B cell (primary cell): ENCODE data around the gene ABHD17B. TPM values are rescaled to one million over a fixed set of nuclear protein-coding genes. Genes with fewer than 3 reads are reported as not detected.

Experiments used
- ATAC-seq: fragments of 200-7000 bp; cut with Tn5 transposase; one replicate; pipeline ENCODE4 v1.10.0; 2021; ENCODE audit warnings: low read depth, mild to moderate bottlenecking, moderate number of reproducible peaks, moderate library complexity
- CTCF ChIA-PET: fragments of 350-600 bp; sonication (Branson Sonifier 250); formaldehyde crosslinking; loops from one replicate; lab custom pipeline; 2021; ENCODE audit warnings: antibody characterized with exemption, inconsistent platforms; lab: Charles Lee
- POLR2A ChIA-PET: fragments of 350-600 bp; sonication (Branson Sonifier 250); formaldehyde crosslinking; loops from one replicate; lab custom pipeline; 2021; ENCODE audit warnings: antibody characterized with exemption; lab: Charles Lee
- DNase-seq: peaks from one replicate; pipeline ENCODE4 v3.0.0; 2013
- H2AFZ ChIP-seq: 2 replicates; pipeline ENCODE4 v1.6.1; 2012; ENCODE audit warnings: mild to moderate bottlenecking, low read depth, low read length; ENCODE audit not compliant: insufficient read depth, poor library complexity, severe bottlenecking
- H3K27ac ChIP-seq, 2 donors: 1 replicate in 1 of 2; 2 replicates in 1 of 2; pipeline ENCODE4 v1.5.1; 2012 to 2013; ENCODE audit warnings: low read length in 2 of 2, mild to moderate bottlenecking in 2 of 2, moderate library complexity in 1 of 2
- H3K27me3 ChIP-seq, 4 experiments: fragments of 200-600 bp in 1 of 4; sonication (generic) in 1 of 4; replicated peaks in 1 of 4; 1 replicate in 2 of 4; 2 replicates in 2 of 4; pipeline versions ENCODE4 v1.6.1 to v1.7.0; 2013 to 2016; ENCODE audit warnings: low read length in 3 of 4, mild to moderate bottlenecking in 2 of 4, mixed read lengths in 1 of 4, moderate library complexity in 1 of 4; ENCODE audit not compliant: insufficient read depth in 4 of 4, control insufficient read depth in 3 of 4; ENCODE audit errors: control extremely low read depth in 1 of 4
- H3K36me3 ChIP-seq, 2 experiments: replicated peaks in 1 of 2; 1 replicate in 1 of 2; 2 replicates in 1 of 2; pipeline versions ENCODE4 v1.6.1 to v1.7.1; 2013; ENCODE audit warnings: low read length in 1 of 2; ENCODE audit not compliant: insufficient read depth in 2 of 2, control insufficient read depth in 1 of 2; ENCODE audit errors: control extremely low read depth in 1 of 2, extremely low read depth in 1 of 2
- H3K4me1 ChIP-seq, 2 donors: fragments of 200-600 bp in 1 of 2; sonication (generic) in 1 of 2; 1 replicate in 1 of 2; 2 replicates in 1 of 2; pipeline versions ENCODE4 v1.5.1 to v1.6.1; 2013 to 2017; ENCODE audit warnings: low read length in 2 of 2; ENCODE audit not compliant: control insufficient read depth in 2 of 2, insufficient read depth in 2 of 2
- H3K4me2 ChIP-seq: replicated peaks from 2 replicates; pipeline ENCODE3; 2012; ENCODE audit warnings: mild to moderate bottlenecking, low read depth, low read length; ENCODE audit not compliant: poor library complexity, severe bottlenecking
- H3K4me3 ChIP-seq, 5 experiments: fragments of 200-600 bp in 1 of 5; sonication (generic) in 1 of 5; 1 replicate in 3 of 5; 2 replicates in 2 of 5; pipeline versions ENCODE4 v1.5.1 to v1.7.0; 2011 to 2016; ENCODE audit warnings: low read length in 4 of 5, mild to moderate bottlenecking in 4 of 5, low read depth in 2 of 5, control low read depth in 1 of 5, moderate library complexity in 1 of 5; ENCODE audit not compliant: insufficient read depth in 1 of 5; ENCODE audit errors: control extremely low read depth in 1 of 5, extremely low read depth in 1 of 5
- H3K79me2 ChIP-seq: fragments of 200-600 bp; sonication (generic); one replicate; pipeline ENCODE4 v1.6.0; 2016; ENCODE audit warnings: low read length; ENCODE audit not compliant: control insufficient read depth, insufficient read depth
- H3K9ac ChIP-seq: fragments of 200-600 bp; sonication (generic); 2 replicates; pipeline ENCODE4 v1.6.1; 2017; ENCODE audit warnings: mild to moderate bottlenecking, low read length, moderate library complexity
- H3K9me3 ChIP-seq, 3 donors: one replicate each; pipeline versions ENCODE4 v1.6.1 to v1.7.1; 2013; ENCODE audit warnings: low read length in 2 of 3; ENCODE audit not compliant: control insufficient read depth in 2 of 3, insufficient read depth in 1 of 3; ENCODE audit errors: control extremely low read depth in 1 of 3
- H4K20me1 ChIP-seq: 2 replicates; pipeline ENCODE4 v1.6.0; 2012; ENCODE audit warnings: mild to moderate bottlenecking, low read length; ENCODE audit not compliant: insufficient read depth, control insufficient read depth, poor library complexity, severe bottlenecking
- H3K27ac Mint-ChIP-seq: one replicate; pipeline ENCODE4 v1.8.0; 2021; ENCODE audit warnings: mixed read lengths
- H3K27me3 Mint-ChIP-seq: one replicate; pipeline ENCODE4 v1.8.0; 2021; ENCODE audit warnings: mixed read lengths
- H3K4me1 Mint-ChIP-seq: one replicate; pipeline ENCODE4 v1.8.0; 2021; ENCODE audit warnings: mixed read lengths
- H3K4me3 Mint-ChIP-seq: one replicate; pipeline ENCODE4 v1.8.0; 2021; ENCODE audit warnings: mixed read lengths
- H3K9me3 Mint-ChIP-seq: one replicate; pipeline ENCODE4 v1.8.0; 2022; ENCODE audit warnings: mixed read lengths; ENCODE audit not compliant: insufficient read depth
- CTCF ChIP-seq: fragments of 200-600 bp; IDR thresholded peaks from one replicate; pipeline ENCODE4 v1.8.0; 2022; ENCODE audit warnings: antibody characterized with exemption, mild to moderate bottlenecking
- EZH2 ChIP-seq: IDR thresholded peaks from 2 replicates; pipeline ENCODE4 v1.6.1; 2012; ENCODE audit warnings: borderline replicate concordance, low read depth, mild to moderate bottlenecking, moderate library complexity, low read length; ENCODE audit not compliant: insufficient read depth, poor library complexity, severe bottlenecking
- WGBS: methylation state at CpG from one replicate; pipeline ENCODE4 v1.1.5; 2013; ENCODE audit warnings: missing lambda C conversion rate; ENCODE audit not compliant: insufficient coverage; 5-methylcytosine and 5-hydroxymethylcytosine counted together
- intact Hi-C: fragments of 100-400 bp; cut with micrococcal nuclease; formaldehyde crosslinking; loops from one replicate; pipeline ENCODE4 v1.10.0; 2022
- polyA plus RNA-seq: library from polyadenylated mRNA; depleted of rRNA; stranded (reverse); fragments of >200 nt; gene quantifications from 2 replicates; pipeline ENCODE4 v1.2.3, GENCODE V29; 2012
- total RNA-seq, 2 donors: library from RNA; stranded (reverse); fragments of 120-200 nt in 1 of 2; gene quantifications; 1 replicate in 1 of 2; 2 replicates in 1 of 2; pipeline versions ENCODE4 v1.2.3 to v1.2.4, GENCODE V29; 2013 to 2022

The ABHD17B gene
- total and polyA plus RNA-seq, 2 donors (not counting 1 experiment from before 2014, with no cell fraction given) = 11.3 to 24.4 TPM

GRCh38 chr9:71886015-71886414 lies 25.0 kb downstream of the ABHD17B start:
- Histone ChIP-seq H2AFZ (no peak overlapping the region), H4K20me1 (no peaks in the 10 kb centered on the region), H3K4me1 (peaks cover 13 to 32% of the 10 kb centered on the region in 2 donors), H3K79me2 (peaks cover 93% of the 10 kb centered on the region), H3K4me3 (no peak overlapping the region), H3K4me2 (peak overlapping the region; percentile 45), H3K36me3 (peaks cover 0 to 3% of the 10 kb centered on the region in 2 experiments), H3K9ac (no peak overlapping the region), H3K27ac (peak overlapping the region; percentile 17 to 57), H3K9me3 (peaks cover 3 to 28% (median 24%) of the 10 kb centered on the region in 3 donors), H3K27me3 (no peaks in the 10 kb centered on the region)
- peaks cover 9% of the 10 kb centered on the region for H3K9me3 Mint-ChIP-seq
- H3K4me1 Mint-ChIP-seq = peaks cover 52% of the 10 kb centered on the region
- H3K27me3 Mint-ChIP-seq = no peaks in the 10 kb centered on the region
- ChIA-PET CTCF (interaction anchor here (0.7 to 1.6 kb wide), 4 partner anchors 10 to 281 kb away, joined by 3 to 6 read pairs (median 4); no protein-coding TSS in a partner anchor), POLR2A (interaction anchor here (0.7 to 1.0 kb wide), 2 partner anchors 25 to 202 kb away, joined by 5 to 9 read pairs; partner anchors contain the start of genes ABHD17B and C9orf85)
- TF ChIP-seq CTCF = no peak
- TF ChIP-seq EZH2 = no peak
- DNase-seq (no peak), ATAC-seq (no peak)
- 60% methylated on average over 1 of the region's 1 CpG for WGBS
- intact Hi-C loops = loop anchor here (2.0 kb wide), 1 partner anchor 17 kb away; no protein-coding TSS in a partner anchor
- peak overlapping the region; percentile 60 for H3K4me3 Mint-ChIP-seq
- peak overlapping the region; percentile 63 for H3K27ac Mint-ChIP-seq

GRCh38 chr9:71885467-71885866 lies 25.5 kb downstream of the ABHD17B start:
- H3K27ac ChIP-seq = peak overlapping the region in 1 of 2 donors; percentile 57
- H3K9me3 ChIP-seq = peaks cover 3 to 29% (median 28%) of the 10 kb centered on the region in 3 donors
- ATAC-seq (no peak), DNase-seq (no peak)
- H4K20me1 ChIP-seq = no peaks in the 10 kb centered on the region
- H3K4me2 ChIP-seq = peak overlapping the region; percentile 45
- intact Hi-C loops = no loop called here
- no peaks in the 10 kb centered on the region for H3K27me3 ChIP-seq
- H3K79me2 ChIP-seq = peaks cover 93% of the 10 kb centered on the region
- ChIA-PET POLR2A (interaction anchor here (0.7 to 1.0 kb wide), 2 partner anchors 26 to 201 kb away, joined by 5 to 9 read pairs; partner anchors contain the start of genes ABHD17B and C9orf85), CTCF (interaction anchor here (0.7 to 0.8 kb wide), 2 partner anchors 66 to 281 kb away, joined by 4 to 6 read pairs; no protein-coding TSS in a partner anchor)
- H3K4me3 ChIP-seq = no peak overlapping the region
- peaks cover 13 to 32% of the 10 kb centered on the region in 2 donors for H3K4me1 ChIP-seq
- no peak overlapping the region for H3K9ac ChIP-seq
- Mint-ChIP-seq H3K4me3 (peak overlapping the region; percentile 64), H3K9me3 (peaks cover 12% of the 10 kb centered on the region), H3K4me1 (peaks cover 50% of the 10 kb centered on the region), H3K27ac (peak overlapping the region; percentile 76), H3K27me3 (no peaks in the 10 kb centered on the region)
- TF ChIP-seq CTCF (no peak), EZH2 (no peak)
- WGBS = no CpG with 5 or more reads among the region's 2 CpGs
- H2AFZ ChIP-seq = no peak overlapping the region
- H3K36me3 ChIP-seq = peaks cover 0 to 3% of the 10 kb centered on the region in 2 experiments
